ENCODE measurements around the gene TP53BP1.

The TP53BP1 gene

DNA sequence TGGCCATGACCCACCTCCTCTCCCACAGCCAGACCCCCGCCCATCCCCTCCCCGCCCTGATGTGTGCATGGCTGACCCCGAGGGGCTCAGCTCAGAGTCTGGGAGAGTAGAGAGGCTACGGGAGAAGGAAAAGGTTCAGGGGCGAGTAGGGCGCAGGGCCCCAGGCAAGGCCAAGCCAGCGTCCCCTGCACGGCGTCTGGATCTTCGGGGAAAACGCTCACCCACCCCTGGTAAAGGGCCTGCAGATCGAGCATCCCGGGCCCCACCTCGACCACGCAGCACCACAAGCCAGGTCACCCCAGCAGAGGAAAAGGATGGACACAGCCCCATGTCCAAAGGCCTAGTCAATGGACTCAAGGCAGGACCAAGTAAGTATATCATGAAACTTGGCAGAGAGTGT is 36.2 kb upstream of the TP53BP1 start:
- DNase-seq (ENCODE audit: low read depth) = no peak
- TF ChIP-seq, protein P1, sequence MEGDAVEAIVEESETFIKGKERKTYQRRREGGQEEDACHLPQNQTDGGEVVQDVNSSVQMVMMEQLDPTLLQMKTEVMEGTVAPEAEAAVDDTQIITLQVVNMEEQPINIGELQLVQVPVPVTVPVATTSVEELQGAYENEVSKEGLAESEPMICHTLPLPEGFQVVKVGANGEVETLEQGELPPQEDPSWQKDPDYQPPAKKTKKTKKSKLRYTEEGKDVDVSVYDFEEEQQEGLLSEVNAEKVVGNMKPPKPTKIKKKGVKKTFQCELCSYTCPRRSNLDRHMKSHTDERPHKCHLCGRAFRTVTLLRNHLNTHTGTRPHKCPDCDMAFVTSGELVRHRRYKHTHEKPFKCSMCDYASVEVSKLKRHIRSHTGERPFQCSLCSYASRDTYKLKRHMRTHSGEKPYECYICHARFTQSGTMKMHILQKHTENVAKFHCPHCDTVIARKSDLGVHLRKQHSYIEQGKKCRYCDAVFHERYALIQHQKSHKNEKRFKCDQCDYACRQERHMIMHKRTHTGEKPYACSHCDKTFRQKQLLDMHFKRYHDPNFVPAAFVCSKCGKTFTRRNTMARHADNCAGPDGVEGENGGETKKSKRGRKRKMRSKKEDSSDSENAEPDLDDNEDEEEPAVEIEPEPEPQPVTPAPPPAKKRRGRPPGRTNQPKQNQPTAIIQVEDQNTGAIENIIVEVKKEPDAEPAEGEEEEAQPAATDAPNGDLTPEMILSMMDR (conservative IDR thresholded peaks at IDR 0.05; ENCODE audit: low read length) = no peak
- H3K4me3 ChIP-seq (ENCODE audit: low read length) = no peak overlapping the region

DNA sequence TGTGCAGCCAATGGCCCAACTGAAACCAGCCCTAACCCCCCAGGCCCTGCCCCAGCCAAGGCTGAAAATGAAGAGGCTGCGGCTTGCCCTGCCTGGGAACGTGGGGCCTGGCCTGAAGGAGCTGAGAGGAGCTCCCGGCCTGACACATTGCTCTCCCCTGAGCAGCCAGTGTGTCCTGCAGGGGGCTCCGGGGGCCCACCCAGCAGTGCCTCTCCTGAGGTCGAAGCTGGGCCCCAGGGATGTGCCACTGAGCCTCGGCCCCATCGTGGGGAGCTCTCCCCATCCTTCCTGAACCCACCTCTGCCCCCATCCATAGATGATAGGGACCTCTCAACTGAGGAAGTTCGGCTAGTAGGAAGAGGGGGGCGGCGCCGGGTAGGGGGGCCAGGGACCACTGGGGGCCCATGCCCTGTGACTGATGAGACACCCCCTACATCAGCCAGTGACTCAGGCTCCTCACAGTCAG is 35.6 kb upstream of the TP53BP1 start:
- TF ChIP-seq, protein P1 (conservative IDR thresholded peaks at IDR 0.05; ENCODE audit: low read length) = no peak
- no peak overlapping the region for H3K4me3 ChIP-seq (ENCODE audit: low read length)
- DNase-seq (ENCODE audit: low read depth) = no peak

DNA sequence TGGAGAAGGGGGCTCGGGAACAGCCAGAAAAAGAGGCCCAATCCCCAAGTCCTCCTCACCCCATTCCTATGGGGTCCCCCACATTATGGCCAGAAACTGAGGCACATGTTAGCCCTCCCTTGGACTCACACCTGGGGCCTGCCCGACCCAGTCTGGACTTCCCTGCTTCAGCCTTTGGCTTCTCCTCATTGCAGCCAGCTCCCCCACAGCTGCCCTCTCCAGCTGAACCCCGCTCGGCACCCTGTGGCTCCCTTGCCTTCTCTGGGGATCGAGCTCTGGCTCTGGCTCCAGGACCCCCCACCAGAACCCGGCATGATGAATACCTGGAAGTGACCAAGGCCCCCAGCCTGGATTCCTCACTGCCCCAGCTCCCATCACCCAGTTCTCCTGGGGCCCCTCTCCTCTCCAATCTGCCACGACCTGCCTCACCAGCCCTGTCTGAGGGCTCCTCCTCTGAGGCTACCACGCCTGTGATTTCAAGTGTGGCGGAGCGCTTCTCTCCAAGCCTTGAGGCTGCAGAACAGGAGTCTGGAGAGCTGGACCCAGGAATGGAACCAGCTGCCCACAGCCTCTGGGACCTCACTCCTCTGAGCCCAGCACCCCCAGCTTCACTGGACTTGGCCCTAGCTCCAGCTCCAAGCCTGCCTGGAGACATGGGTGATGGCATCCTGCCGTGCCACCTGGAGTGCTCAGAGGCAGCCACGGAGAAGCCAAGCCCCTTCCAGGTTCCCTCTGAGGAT is 35.0 kb upstream of the TP53BP1 start:
- no peak for DNase-seq (ENCODE audit: low read depth)
- H3K4me3 ChIP-seq (ENCODE audit: low read length) = no peak overlapping the region
- TF ChIP-seq, protein P1 (conservative IDR thresholded peaks at IDR 0.05; ENCODE audit: low read length) = no peak

DNA sequence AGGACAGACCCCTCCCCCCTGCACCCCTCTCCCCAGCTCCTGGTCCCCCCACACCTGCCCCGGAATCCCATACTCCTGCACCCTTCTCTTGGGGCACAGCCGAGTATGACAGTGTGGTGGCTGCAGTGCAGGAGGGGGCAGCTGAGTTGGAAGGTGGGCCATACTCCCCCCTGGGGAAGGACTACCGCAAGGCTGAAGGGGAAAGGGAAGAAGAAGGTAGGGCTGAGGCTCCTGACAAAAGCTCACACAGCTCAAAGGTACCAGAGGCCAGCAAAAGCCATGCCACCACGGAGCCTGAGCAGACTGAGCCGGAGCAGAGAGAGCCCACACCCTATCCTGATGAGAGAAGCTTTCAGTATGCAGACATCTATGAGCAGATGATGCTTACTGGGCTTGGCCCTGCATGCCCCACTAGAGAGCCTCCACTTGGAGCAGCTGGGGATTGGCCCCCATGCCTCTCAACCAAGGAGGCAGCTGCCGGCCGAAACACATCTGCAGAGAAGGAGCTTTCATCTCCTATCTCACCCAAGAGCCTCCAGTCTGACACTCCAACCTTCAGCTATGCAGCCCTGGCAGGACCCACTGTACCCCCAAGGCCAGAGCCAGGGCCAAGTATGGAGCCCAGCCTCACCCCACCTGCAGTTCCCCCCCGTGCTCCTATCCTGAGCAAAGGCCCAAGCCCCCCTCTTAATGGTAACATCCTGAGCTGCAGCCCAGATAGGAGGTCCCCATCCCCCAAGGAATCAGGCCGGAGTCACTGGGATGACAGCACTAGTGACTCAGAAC is 34.3 kb upstream of the TP53BP1 start:
- no peak for DNase-seq (ENCODE audit: low read depth)

DNA sequence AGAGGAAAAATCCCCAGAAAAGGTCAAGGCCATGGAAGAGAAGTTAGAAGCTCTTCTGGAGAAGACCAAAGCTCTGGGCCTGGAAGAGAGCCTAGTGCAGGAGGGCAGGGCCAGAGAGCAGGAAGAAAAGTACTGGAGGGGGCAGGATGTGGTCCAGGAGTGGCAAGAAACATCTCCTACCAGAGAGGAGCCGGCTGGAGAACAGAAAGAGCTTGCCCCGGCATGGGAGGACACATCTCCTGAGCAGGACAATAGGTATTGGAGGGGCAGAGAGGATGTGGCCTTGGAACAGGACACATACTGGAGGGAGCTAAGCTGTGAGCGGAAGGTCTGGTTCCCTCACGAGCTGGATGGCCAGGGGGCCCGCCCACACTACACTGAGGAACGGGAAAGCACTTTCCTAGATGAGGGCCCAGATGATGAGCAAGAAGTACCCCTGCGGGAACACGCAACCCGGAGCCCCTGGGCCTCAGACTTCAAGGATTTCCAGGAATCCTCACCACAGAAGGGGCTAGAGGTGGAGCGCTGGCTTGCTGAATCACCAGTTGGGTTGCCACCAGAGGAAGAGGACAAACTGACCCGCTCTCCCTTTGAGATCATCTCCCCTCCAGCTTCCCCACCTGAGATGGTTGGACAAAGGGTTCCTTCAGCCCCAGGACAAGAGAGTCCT is 33.4 kb upstream of the TP53BP1 start:
- TF ChIP-seq, protein P1 (conservative IDR thresholded peaks at IDR 0.05; ENCODE audit: low read length) = no peak
- DNase-seq (ENCODE audit: low read depth) = no peak
- H3K4me3 ChIP-seq (ENCODE audit: low read length) = no peak overlapping the region

More for the DNA sequence above, 34.3 kb upstream of the TP53BP1 start:
- no peak overlapping the region for H3K4me3 ChIP-seq (ENCODE audit: low read length)
- TF ChIP-seq, protein P1 (conservative IDR thresholded peaks at IDR 0.05; ENCODE audit: low read length) = no peak

DNA sequence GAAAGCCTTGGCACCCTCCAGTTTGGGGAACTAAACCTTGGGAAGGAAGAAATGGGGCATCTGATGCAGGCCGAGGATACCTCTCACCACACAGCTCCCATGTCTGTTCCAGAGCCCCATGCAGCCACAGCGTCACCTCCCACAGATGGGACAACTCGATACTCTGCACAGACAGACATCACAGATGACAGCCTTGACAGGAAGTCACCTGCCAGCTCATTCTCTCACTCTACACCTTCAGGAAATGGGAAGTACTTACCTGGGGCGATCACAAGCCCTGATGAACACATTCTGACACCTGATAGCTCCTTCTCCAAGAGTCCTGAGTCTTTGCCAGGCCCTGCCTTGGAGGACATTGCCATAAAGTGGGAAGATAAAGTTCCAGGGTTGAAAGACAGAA is 32.2 kb upstream of the TP53BP1 start:
- no peak overlapping the region for H3K4me3 ChIP-seq (ENCODE audit: low read length)
- DNase-seq (ENCODE audit: low read depth) = no peak
- TF ChIP-seq, protein P1 (conservative IDR thresholded peaks at IDR 0.05; ENCODE audit: low read length) = no peak
